HepG2 (cell line): Measurements from ENCODE around the gene EEPD1. TPM values are rescaled to one million over a fixed set of nuclear protein-coding genes. Genes with fewer than 3 reads are reported as not detected.

ENCODE experiments used
- AHR ChIP-seq: IDR thresholded peaks from 2 replicates; pipeline ENCODE4 v1.6.1; 2018; ENCODE audit warnings: missing genetic modification reagents, missing compliant biosample characterization
- CTCF ChIP-seq: sonication (generic); formaldehyde crosslinking; IDR thresholded peaks from 2 replicates; pipeline ENCODE4 v1.5.0; 2020; ENCODE audit warnings: mild to moderate bottlenecking, missing genetic modification reagents, moderate library complexity
- FOXP1 ChIP-seq, 2 experiments: fragments of 450-650 bp in 1 of 2; IDR thresholded peaks; 2 replicates each; pipeline ENCODE4 v1.6.1; 2017 to 2018; ENCODE audit warnings: antibody characterized with exemption in 1 of 2
- KIAA2018 ChIP-seq: sonication (generic); formaldehyde crosslinking; IDR thresholded peaks from 2 replicates; pipeline ENCODE4 v1.5.0; 2020; ENCODE audit warnings: mild to moderate bottlenecking, missing genetic modification reagents, borderline replicate concordance
- MIER2 ChIP-seq: IDR thresholded peaks from 2 replicates; pipeline ENCODE4 v1.6.1; 2016; ENCODE audit warnings: missing biosample characterization, missing genetic modification reagents
- NFYB ChIP-seq: sonication (generic); formaldehyde crosslinking; IDR thresholded peaks from 2 replicates; pipeline ENCODE4 v1.4.0; 2020; ENCODE audit warnings: missing genetic modification reagents
- ONECUT2 ChIP-seq: sonication (generic); formaldehyde crosslinking; IDR thresholded peaks from 2 replicates; pipeline ENCODE4 v1.4.0; 2020; ENCODE audit warnings: missing genetic modification reagents
- SOX5 ChIP-seq: IDR thresholded peaks from 2 replicates; pipeline ENCODE4 v1.6.1; 2016; ENCODE audit warnings: borderline replicate concordance
- STAG1 ChIP-seq: sonication (generic); formaldehyde crosslinking; IDR thresholded peaks from 2 replicates; pipeline ENCODE4 v1.4.0; 2020; ENCODE audit warnings: missing genetic modification reagents
- ZFP1 ChIP-seq: IDR thresholded peaks from 2 replicates; pipeline ENCODE4 v1.6.1; 2016
- ZFYVE20 ChIP-seq: sonication (generic); formaldehyde crosslinking; IDR thresholded peaks from 2 replicates; pipeline ENCODE4 v1.8.0; 2023; ENCODE audit warnings: low read depth, mild to moderate bottlenecking, moderate library complexity, missing genetic modification reagents, borderline replicate concordance
- ZNF281 ChIP-seq: sonication (generic); formaldehyde crosslinking; IDR thresholded peaks from 2 replicates; pipeline ENCODE4 v1.4.0; 2020; ENCODE audit warnings: missing genetic modification reagents, borderline replicate concordance
- ZNF800 ChIP-seq: sonication (generic); formaldehyde crosslinking; IDR thresholded peaks from 2 replicates; pipeline ENCODE4 v1.4.0; 2020; ENCODE audit warnings: missing genetic modification reagents
- ZNF839 ChIP-seq: sonication (generic); formaldehyde crosslinking; IDR thresholded peaks from 2 replicates; pipeline ENCODE4 v1.4.0; 2020; ENCODE audit warnings: missing genetic modification reagents, mild to moderate bottlenecking, borderline replicate concordance
- polyA plus RNA-seq, 8 experiments: library from polyadenylated mRNA; depleted of rRNA in 3 of 8; stranded (reverse) in 7 of 8; unstranded in 1 of 8; fragments of >200 nt; fragmentation: Illumina TruSeq in 4 of 8; extraction: Trizol in 4 of 8; gene quantifications; 2 replicates each; pipeline versions ENCODE4 v1.2.1 to v1.2.3, GENCODE V29; 2011 to 2016; ENCODE audit warnings: low read depth in 4 of 8, missing spikeins in 1 of 8, mixed read lengths in 1 of 8; ENCODE audit not compliant: insufficient read depth in 1 of 8
- total RNA-seq, 5 experiments: library from RNA; depleted of rRNA; stranded (reverse); fragments of >200 nt; fragmentation: Illumina TruSeq; extraction: Trizol; gene quantifications; 2 replicates each; pipeline ENCODE4 v1.2.3, GENCODE V29; 2016; ENCODE audit warnings: low read depth in 1 of 5

The EEPD1 gene
- total and polyA plus RNA-seq, 2 of the 13 experiments (the other 11 are each of a cell fraction or from before 2014, with no cell fraction given), result 10.1 to 16.4 TPM

- no peak for TF ChIP-seq KIAA2018 (CRISPR knock-in tag)
- TF ChIP-seq ZFYVE20 (CRISPR knock-in tag), result no peak
- TF ChIP-seq AHR (CRISPR knock-in tag), result no peak
- 0 out of 2 replicates have a peak, but pooled peaks have one; percentile 8 for TF ChIP-seq CTCF (CRISPR knock-in tag)
- TF ChIP-seq ONECUT2 (CRISPR knock-in tag), result no peak
- no peak for TF ChIP-seq MIER2 (CRISPR knock-in tag)
- no peak for TF ChIP-seq ZNF800
- no peak for TF ChIP-seq ZNF839 (CRISPR knock-in tag)
- TF ChIP-seq ZFP1 (CRISPR knock-in tag), result no peak
- peak; percentile 85; the same call in 1 of the 2 replicates for TF ChIP-seq SOX5 (CRISPR knock-in tag)
- no peak for TF ChIP-seq ZNF281 (CRISPR knock-in tag)
- no peak for TF ChIP-seq NFYB (CRISPR knock-in tag)
- no peak for TF ChIP-seq STAG1 (CRISPR knock-in tag)
- no peak for TF ChIP-seq FOXP1 (IDR thresholded peaks at IDR 0.05)
- TF ChIP-seq FOXP1 (CRISPR knock-in tag; IDR thresholded peaks at IDR 0.05), result peak; percentile 32; the same call in 1 of the 2 replicates
These were observed 4.7 kb downstream of the EEPD1 start (continued) for GRCh38 chr7:36157527-36158320.
